ENCODE data around the gene COP1. TPM values are rescaled to one million over a fixed set of nuclear protein-coding genes. Genes with fewer than 3 reads are reported as not detected.

COP1 gene
- polyA plus RNA-seq, 1 donor (not counting 4 experiments of a cell fraction or from before 2014, with no cell fraction given): 38.9 TPM

DNA sequence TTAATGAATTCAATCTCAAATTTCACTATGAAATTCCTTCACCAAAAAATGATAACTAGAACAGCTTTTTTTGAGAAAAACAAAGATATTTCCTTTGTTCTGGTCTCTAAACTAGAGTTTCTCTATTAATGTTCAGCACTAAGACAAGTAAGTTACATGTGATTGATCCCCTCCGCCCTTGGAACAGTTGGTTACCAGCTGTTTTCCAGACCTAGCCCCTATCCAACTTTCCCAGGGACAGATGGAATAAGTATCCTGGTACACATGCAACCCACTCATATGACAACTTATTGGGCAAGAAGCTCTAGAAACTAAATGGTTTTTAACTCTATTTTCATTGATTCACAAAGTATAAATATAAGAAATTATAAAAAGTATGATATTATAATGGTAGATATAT is 140.4 kb downstream of the COP1 start:
- peaks cover 4 to 5% of the 10 kb centered on the region in 2 experiments for H3K36me3 ChIP-seq (ENCODE audit: control insufficient read depth in 2 of 2, extremely low read depth in 1 of 2, insufficient read depth in 2 of 2, low read length in 2 of 2)
- H3K4me1 ChIP-seq (ENCODE audit: control insufficient read depth, extremely low read depth, insufficient read depth, low read length): no peaks in the 10 kb centered on the region
- no peak for FAIRE-seq
- no peaks in the 10 kb centered on the region for H3K9me3 ChIP-seq (ENCODE audit: control insufficient read depth, low read depth, low read length)
- H2AFZ ChIP-seq (ENCODE audit: control insufficient read depth, low read length): no peak overlapping the region
- no peaks in the 10 kb centered on the region for H3K27me3 ChIP-seq (ENCODE audit: control insufficient read depth, extremely low read depth, insufficient read depth, low read length)
- no peak overlapping the region for H3K4me3 ChIP-seq (ENCODE audit: control insufficient read depth in 2 of 3, extremely low read depth in 1 of 3, insufficient read depth in 2 of 3, low read depth in 1 of 3, low read length in 3 of 3)
- H3K27ac ChIP-seq (ENCODE audit: control insufficient read depth, insufficient read depth, low read length): no peak overlapping the region
- peaks cover 3% of the 10 kb centered on the region for H3K79me2 ChIP-seq (ENCODE audit: control insufficient read depth, insufficient read depth, low read length)
- H4K20me1 ChIP-seq (ENCODE audit: control insufficient read depth, extremely low read depth, insufficient read depth, low read length): no peaks in the 10 kb centered on the region
- H3K4me2 ChIP-seq (ENCODE audit: control insufficient read depth, extremely low read depth, insufficient read depth, low read depth, low read length): no peak overlapping the region
- no peaks in the 10 kb centered on the region for H3K9me1 ChIP-seq (ENCODE audit: control insufficient read depth, extremely low read depth, insufficient read depth, low read length)
- DNase-seq (ENCODE audit: low read depth, low spot score): no peak
- no peak overlapping the region for H3K9ac ChIP-seq (ENCODE audit: control insufficient read depth, extremely low read depth, insufficient read depth, low read length)
- dilution Hi-C loops (cut with MboI; ENCODE audit: extremely low pct_ligation_motif_present, low sequenced_read_pairs): no loop called here
- TF ChIP-seq, protein P1, sequence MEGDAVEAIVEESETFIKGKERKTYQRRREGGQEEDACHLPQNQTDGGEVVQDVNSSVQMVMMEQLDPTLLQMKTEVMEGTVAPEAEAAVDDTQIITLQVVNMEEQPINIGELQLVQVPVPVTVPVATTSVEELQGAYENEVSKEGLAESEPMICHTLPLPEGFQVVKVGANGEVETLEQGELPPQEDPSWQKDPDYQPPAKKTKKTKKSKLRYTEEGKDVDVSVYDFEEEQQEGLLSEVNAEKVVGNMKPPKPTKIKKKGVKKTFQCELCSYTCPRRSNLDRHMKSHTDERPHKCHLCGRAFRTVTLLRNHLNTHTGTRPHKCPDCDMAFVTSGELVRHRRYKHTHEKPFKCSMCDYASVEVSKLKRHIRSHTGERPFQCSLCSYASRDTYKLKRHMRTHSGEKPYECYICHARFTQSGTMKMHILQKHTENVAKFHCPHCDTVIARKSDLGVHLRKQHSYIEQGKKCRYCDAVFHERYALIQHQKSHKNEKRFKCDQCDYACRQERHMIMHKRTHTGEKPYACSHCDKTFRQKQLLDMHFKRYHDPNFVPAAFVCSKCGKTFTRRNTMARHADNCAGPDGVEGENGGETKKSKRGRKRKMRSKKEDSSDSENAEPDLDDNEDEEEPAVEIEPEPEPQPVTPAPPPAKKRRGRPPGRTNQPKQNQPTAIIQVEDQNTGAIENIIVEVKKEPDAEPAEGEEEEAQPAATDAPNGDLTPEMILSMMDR (optimal IDR thresholded peaks at IDR 0.05 in 1 of 3, IDR thresholded peaks at IDR 0.05 in 1 of 3, conservative IDR thresholded peaks at IDR 0.05 in 1 of 3; ENCODE audit: extremely low read depth in 1 of 3, insufficient read depth in 2 of 3, low read length in 3 of 3): no peak
- no peak for TF ChIP-seq EZH2 (IDR thresholded peaks at IDR 0.05; ENCODE audit: low read length)

- no peak for FAIRE-seq
- Histone ChIP-seq H3K27ac (ENCODE audit: control insufficient read depth, insufficient read depth, low read length) (no peak overlapping the region), H3K9ac (ENCODE audit: control insufficient read depth, extremely low read depth, insufficient read depth, low read length) (no peak overlapping the region), H3K36me3 (ENCODE audit: control insufficient read depth in 2 of 2, extremely low read depth in 1 of 2, insufficient read depth in 2 of 2, low read length in 2 of 2) (no peaks in the 10 kb centered on the region), H3K9me3 (ENCODE audit: control insufficient read depth, low read depth, low read length) (no peaks in the 10 kb centered on the region), H3K4me3 (ENCODE audit: control insufficient read depth in 2 of 3, extremely low read depth in 1 of 3, insufficient read depth in 2 of 3, low read depth in 1 of 3, low read length in 3 of 3) (no peak overlapping the region), H3K4me1 (ENCODE audit: control insufficient read depth, extremely low read depth, insufficient read depth, low read length) (no peaks in the 10 kb centered on the region), H3K27me3 (ENCODE audit: control insufficient read depth, extremely low read depth, insufficient read depth, low read length) (no peaks in the 10 kb centered on the region), H2AFZ (ENCODE audit: control insufficient read depth, low read length) (no peak overlapping the region), H3K4me2 (ENCODE audit: control insufficient read depth, extremely low read depth, insufficient read depth, low read depth, low read length) (no peak overlapping the region), H3K9me1 (ENCODE audit: control insufficient read depth, extremely low read depth, insufficient read depth, low read length) (no peaks in the 10 kb centered on the region), H3K79me2 (ENCODE audit: control insufficient read depth, insufficient read depth, low read length) (no peaks in the 10 kb centered on the region), H4K20me1 (ENCODE audit: control insufficient read depth, extremely low read depth, insufficient read depth, low read length) (no peaks in the 10 kb centered on the region)
- DNase-seq (ENCODE audit: low read depth, low spot score): no peak
- TF ChIP-seq, protein P1 (optimal IDR thresholded peaks at IDR 0.05 in 1 of 3, IDR thresholded peaks at IDR 0.05 in 1 of 3, conservative IDR thresholded peaks at IDR 0.05 in 1 of 3; ENCODE audit: extremely low read depth in 1 of 3, insufficient read depth in 2 of 3, low read length in 3 of 3): no peak
- no peak for TF ChIP-seq EZH2 (IDR thresholded peaks at IDR 0.05; ENCODE audit: low read length)
- dilution Hi-C loops (cut with MboI; ENCODE audit: extremely low pct_ligation_motif_present, low sequenced_read_pairs): no loop called here
Observed at GRCh38 chr1:176058686-176059085, 148.4 kb downstream of the COP1 start.
